IPS DF 4.7 (cell line): ENCODE data around the gene SLC7A11.

ENCODE experiments used
- DNase-seq: peaks from one replicate; pipeline ENCODE4 v3.0.0-alpha.2; 2013; ENCODE audit warnings: low spot score; ENCODE audit errors: extremely low read depth

The SLC7A11 gene

DNA sequence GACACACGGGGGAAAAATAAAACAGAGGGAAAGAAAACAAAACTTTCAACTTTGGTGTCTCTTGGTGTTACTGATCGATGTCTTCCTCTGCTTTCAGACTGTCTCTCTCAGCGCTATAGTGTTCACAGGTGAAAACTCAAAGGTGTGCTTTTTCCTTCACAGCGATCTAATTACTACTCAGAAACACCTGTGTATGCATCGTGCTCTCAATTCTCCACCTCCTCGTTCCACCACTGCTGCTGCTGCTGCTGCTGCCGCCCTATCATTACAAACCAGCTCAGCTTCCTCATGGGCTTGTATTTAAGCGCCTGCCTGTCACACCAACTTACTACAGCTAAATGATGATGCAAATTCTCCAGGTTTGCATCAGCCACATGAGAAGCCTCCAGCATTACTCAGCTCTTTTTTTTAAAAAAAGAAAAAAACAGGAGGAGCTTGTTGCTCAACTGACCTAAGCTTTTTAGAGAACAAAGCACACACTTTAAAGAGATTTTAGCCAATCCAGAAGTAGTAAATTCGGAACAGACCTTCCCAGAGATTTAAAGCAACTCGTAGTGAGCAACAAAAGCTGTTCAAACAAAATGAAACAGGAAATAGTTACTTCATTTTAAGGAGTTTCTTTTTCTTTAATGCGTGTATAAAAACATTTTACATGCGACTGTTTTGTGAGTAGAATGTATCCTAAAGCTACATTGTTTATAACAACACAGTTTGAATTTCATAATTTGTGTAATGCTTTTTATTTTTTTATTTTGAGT lies at the start of gene SLC7A11:
Gene SLC7A11, minus strand, starts transcription at position 274 of the 758 bp plus-strand sequence. CDS start 280 bp downstream, outside the sequence.
- DNase-seq, result peak; percentile 83

DNA sequence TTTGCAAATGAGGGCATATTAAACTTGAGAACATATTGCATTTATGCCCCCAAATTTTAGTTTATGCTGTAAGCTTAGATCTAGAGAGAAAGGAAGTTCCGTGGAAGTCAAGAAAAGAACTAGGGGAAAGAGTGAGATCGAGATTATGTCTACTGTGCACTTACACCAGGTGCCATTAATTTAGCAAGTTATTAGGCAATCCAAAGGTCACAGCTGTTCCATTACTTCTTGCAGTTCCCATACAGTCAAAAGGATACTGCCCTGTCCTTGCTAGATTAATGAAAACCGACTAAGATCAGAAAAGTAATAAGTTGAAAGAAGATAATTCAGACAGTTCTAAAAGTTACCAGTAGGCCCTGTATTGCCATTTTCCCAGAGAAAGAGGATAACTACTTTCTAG lies 49.3 kb upstream of the SLC7A11 start:
- no peak for DNase-seq

DNA sequence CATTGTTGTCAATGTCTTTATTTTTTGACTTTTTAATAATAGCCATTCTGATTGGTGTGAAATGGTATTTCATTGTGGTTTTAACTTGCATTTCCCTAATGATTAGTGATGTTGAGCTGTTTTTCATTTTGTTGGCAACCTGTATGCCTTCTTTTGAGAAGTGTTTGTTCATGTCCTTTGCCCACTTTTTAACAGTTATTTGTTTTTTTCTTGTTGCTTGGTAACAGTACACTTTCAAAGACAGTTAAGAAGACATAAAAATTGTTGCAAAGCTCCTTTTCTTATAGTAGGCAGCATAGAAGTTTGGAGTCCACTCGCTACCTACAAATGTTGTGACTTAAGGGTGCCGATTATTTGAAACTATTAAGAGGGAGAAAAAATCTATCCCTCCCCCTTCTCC lies 48.7 kb upstream of the SLC7A11 start:
- DNase-seq, result no peak

DNA sequence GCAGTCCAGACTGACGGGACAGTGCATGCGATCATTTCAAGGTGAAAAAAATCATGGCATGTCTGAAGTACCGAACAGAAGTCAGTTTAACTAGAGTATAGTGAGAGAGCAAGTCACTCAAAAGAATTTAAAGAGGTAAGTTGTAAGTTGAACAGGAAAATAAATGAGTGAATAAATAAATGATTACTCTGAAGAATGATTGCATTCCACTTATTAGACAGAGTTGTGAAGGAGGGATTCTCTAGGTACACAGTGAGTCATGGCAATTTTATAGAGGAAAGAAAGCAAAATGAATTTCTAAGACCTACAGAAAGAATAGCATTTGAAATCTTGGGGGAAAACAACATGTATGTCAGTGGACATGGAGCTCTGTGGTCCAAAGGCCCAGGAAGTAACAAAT lies 37.1 kb upstream of the SLC7A11 start:
- DNase-seq, result no peak

DNA sequence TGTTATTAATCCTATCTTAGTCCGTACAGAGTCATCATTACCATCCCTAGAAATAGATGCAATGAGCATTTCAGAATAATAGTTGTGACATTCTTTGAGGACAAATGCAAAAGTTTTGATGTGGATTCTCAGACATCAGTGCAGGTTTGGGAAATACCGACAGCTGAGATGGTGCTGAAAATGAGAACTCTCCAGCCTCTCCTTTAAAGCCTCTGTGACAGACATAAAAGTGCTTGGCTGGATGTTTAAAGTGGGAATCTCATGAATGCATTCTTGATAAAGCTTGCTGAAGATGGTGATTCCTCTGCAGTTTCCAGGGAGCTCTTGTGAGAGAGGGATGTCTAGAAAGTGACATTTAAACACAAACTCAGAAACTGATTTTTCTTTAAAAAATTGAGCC lies 35.0 kb upstream of the SLC7A11 start:
- DNase-seq, result no peak

DNA sequence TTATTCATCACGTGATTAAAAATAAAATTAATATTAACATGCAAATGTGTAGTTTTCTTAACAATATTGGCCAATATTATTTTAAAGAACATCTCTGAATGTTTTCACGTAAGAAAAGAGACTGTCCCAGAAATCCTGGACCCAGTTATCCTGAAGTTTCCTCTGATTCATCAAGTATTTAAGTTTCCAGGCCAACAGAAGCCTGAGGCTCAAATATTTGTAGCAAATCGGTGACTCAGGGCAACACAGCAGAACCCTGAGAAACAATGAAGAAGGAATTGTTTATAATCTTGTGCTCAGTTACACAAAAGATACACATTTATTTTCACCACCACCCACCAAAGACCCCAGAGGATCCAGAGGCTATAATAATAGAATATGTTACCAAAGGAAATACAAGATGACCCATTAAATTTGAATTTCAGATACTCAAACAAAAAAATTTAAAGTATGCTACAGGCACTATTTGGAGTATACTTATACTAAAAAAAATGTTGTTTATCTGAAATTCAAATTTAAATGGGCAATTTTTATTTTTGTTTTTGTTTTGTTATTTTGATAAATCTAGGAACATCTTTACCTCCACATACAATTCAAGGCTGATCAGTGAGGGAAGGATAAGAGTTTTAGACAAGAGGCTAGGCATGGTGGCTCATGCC lies 33.9 kb upstream of the SLC7A11 start:
- no peak for DNase-seq

DNA sequence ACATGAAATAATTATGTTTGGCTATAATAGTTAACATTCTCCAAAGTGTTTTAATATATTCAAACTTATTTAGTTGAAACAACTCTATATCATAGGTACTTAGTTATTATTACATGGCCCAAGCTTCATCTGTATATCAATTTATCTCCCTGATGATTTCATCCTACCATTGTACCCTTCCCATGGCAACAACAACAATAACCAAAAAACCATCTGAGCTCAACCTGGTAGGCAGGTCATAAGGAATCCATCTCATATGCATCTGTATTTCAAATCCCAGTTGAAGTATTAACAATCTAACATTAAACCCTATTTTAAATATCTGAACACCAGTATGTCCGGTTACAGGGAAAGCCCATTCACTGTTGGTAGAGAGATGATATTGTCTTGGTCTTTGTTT lies 33.1 kb upstream of the SLC7A11 start:
- no peak for DNase-seq

DNA sequence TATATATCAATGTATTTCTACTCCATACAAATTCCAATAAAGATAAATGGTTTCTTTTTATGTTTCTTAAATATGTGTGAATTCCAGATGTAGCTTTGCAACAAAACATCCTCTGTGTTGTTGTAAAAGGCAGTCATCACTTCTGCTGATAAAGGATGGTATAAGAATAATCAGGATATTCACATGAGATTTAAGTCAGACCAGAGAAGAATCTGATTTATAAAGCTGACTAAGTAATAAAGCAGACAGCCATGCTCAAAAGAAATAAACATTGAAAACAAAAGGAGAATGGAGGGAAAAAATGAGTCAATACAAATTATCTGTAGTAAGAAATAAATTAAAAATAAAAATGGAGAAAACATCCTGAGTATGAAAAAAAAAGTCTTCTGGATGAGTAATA lies 27.0 kb upstream of the SLC7A11 start:
- DNase-seq, result no peak

DNA sequence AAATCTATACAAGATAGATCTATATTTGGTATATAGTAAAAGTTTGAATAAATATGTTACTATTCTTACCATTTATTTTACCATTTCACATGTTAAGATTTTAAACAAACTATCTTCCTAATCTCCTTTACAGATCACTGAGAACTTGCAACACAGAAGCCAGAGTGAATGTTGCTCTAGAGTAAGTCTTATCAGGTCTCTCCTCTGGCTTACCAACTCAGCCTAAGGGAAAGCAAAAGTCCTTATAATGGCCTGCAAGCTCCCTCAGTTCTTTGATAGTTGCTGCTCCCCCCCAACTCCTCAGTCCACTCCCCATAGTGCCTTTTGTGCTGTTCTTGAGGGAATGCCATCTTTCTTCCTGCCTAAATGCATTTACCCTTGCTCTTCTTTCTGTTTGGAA lies 25.7 kb upstream of the SLC7A11 start:
- DNase-seq, result no peak

DNA sequence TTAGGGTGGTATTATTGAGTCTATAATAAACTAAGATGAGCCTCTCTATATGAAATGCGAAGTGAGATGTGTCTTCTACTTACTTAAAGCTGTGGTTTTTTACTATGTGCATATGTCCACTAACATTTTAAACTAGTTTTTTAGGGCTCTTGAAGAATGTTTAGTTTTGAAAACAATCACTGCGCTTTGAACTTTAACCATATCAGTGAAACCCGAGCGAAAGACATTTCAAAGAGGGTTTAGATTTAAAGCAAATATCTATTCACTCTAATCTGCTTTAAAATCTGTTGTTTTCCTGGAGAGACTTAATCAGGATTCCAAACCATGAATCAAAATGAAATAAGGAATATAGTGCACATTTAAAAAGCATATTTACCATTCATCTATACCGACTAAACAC lies 24.8 kb upstream of the SLC7A11 start:
- no peak for DNase-seq

DNA sequence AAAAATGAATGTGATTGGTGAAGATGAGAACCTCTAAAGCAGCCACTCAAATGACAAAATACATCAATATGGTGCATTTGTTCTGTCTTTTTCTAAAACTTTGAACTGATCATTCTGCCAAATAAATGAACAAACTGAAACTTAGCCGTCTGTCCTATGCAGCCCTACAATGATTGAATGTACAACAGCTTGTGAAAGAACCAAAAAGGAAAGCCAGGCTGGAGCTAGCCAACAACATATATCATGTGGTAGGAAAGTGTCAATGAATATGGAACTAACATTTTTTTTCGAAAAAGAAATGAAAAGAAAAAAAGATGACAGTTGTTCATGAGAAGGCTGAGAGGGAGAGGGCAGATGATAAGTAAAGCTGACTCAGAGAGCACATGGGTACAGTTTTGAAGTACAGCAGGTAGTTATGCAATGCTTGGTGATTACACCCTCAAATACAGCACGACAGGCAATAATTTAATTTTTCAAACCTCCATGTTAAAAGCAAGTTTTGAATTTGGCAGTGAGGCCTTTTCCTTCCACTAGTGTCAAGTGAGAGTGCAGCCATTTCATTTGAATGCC lies 21.2 kb upstream of the SLC7A11 start:
- no peak for DNase-seq

DNA sequence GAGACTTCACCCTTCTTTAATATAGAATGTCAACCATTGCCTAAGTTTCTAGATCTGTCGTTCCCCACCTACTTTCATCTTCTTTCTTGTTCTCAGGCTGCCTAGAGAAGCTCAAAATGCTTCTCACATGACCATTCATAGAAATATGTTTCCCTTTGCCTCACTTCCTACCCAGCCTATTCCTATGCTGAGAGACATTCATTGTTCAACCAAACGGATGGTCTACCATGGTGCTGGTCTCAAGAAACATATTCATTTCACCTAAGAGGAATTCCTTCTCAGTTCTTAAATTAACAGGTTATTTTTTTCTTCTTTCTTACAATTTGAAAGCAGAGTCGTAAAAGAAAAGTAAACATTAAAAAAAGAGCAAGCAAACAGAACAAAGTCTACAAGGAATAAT lies 20.3 kb upstream of the SLC7A11 start:
- no peak for DNase-seq

DNA sequence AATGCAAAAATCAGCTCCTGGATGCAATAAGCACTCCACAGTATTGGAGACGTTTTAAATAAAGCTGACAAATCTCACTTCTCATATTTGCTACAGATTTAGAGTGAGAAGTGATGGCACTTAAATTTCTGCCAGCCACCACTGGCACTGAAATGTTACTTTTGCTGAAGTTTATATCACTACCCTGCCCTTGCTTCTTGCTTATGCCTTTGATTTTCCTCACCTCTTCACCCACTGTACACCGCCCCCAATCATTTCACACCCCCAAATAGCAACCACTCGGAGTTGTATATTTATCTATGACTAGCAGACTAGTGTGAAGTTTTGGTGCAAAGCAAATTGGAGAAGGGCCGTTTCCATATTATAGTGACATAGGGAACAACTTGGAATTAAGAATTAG lies 19.9 kb upstream of the SLC7A11 start:
- no peak for DNase-seq

DNA sequence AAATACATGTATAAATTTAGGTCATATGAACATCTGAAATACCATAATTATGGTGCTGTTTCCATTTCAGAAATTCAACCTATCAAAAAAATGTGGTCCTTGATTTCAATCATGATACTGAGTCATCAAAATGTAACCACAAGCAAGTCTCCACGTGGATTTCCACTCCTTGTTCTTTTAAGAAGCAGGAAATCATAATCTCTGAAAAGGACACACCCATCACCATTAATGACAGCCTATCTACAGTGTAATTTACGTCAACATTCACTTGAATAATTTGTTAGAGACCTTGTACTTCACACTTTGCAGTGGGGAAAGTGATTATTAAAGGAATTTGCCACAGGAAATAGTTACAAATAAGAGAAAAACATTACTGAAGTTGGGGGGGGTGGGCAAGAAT lies 17.7 kb upstream of the SLC7A11 start:
- no peak for DNase-seq

DNA sequence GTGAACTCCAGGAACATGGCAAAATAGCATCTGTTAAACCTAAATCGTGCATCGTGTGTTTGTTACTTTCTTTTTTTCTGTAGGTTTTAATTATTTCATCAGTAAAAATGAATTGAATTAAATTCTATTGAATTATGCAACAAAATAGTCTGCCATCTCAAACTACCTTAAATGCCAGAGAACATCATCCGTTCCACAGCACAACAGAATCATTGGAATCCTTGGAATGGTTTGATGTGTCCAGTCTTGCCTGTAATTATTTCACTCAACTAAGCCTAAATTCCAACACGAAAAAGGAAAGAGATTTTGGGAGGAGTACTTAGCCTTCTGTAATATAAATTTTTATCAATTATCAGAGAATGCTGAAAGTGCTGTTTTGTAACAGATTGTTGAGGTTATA lies 17.1 kb upstream of the SLC7A11 start:
- DNase-seq, result no peak

DNA sequence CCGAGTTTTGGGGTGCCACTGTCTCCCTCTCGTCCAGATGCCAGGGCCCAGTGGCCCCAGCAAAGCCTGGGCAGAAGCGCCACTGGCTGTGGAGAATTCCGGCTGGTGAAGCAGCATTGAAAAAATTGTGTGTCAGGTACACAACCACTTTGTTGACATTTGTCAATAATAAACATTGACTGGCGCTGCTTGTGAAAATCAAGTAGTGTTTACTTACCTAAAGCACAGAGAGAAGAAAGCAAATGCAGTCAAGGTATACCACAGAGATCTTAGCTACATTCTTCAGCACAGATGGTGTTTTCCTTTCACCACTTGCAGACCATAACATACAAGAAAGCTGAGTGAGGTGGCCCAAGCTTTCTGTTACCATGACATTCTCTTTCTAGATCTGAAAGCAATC lies 14.5 kb upstream of the SLC7A11 start:
- DNase-seq, result no peak

DNA sequence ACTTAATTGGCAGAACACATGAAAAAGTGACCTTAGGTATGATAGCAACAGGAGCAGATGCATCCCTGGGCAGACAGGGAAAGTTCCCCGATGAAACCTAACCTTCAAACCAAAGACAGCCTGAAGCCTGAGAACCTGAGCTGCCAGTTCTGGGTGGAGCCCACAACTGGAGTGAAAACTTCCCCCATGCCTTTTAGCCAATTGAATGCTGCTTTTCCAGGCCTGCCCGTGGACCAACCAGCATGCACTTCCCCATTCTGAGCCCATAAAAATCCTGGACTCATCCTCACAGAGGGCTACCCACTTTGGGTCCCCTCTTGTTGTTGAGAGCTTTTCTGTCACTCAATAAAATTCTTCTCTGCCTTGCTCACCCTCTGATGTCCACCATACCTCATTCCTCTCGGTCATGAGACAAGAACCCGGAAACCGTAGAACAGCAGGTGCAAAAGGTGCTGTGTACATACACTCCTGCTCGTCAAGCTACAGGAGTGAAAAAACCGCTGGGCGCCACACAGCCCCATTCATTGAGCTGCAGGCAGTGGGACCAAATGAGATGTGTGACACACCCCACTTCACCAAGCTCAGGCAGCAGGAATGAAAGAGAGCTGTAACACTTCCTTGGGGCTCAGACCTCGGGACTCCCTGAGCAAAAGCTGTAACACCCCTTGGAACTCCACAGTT lies 13.9 kb upstream of the SLC7A11 start:
- DNase-seq, result no peak

DNA sequence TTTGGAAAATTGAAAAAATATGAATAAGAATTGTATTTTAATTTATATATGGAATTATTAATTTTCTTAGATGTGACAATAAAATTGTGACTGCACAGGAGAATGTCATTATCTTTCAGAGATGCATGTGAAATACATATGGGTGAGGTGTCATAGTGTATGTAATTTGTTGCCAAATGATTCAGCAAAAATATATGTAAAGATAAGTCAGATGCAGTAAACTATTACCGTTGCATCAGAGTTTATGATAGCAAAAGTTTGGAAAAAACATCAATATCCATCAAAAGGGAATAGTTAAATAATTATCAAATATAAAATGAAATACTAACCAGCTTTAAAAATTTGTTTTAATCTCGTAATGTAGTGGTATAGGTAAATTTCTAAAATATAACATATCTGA lies 10.4 kb upstream of the SLC7A11 start:
- DNase-seq, result no peak

DNA sequence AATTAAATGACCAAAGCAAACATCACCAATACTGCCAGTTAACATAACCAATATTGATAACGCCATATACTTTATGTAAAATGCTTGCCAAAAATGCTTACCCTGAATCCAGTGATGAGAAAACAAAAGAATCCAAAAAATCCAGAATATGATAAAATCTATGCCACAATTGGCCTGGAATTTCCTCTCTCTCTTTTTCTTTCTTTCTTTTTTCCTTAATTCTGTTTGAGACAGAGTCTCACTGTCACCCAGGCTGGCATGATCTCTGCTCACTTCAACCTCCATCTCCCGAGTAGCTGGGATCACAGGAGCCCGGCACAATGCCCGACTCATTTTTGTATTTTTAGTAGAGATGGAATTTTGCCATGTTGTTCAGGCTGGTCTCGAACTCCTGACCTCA lies 9.8 kb upstream of the SLC7A11 start:
- DNase-seq, result no peak

DNA sequence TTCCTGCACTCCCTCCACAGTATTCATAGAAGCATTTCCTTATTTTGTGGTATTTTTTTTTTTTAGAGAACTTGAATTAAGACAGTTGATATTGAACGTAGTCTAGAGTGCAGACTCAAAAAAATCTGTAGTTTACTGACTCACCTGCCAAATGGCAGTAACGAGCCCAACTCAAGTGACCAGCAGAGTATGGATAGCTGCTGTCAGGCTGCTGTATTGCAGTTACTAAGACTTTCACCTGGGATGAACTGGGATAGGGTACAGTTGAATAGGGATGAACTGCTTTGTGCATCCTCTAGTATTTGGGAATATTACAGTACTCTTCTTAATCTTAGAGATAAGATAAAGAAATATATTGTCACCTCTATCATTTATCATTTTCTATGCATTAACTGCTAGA lies 7.0 kb upstream of the SLC7A11 start:
- DNase-seq, result no peak

DNA sequence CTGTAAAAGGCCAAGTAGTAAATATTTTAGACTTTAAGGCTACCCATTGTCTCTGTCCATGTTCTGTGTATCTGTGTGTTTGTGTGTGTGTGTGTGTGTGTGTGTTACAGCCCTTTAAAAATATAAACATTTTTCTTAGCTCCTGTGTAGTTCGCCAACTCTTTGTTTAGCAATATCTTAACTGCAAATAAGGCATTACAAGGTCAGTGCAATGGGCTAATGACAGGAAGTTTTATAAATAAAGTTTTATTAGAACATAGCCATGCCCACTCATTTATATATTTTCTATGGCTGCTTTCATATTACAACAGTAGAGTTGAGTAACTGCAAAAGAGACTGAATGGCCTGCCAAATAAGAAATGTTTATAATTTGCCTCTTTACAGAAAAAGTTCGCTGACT lies 5.9 kb upstream of the SLC7A11 start:
- no peak for DNase-seq

DNA sequence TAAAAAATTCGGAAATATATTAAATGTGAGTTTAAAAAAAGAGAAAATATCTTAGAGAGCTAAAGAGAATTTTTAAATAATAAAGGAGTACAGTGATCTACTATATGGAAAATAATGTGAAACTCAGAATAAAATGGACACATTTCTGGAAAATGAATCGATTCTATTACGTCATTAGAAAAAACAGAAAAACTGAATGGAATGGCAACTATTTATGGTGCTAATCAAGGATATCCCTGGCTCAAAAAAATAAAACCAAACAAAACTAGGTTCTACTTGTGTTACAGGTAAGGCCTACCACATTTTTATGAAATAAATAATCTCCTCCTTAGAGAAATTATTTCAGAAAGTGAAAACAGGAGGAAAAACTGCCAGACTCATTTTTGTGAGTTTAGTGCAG lies 5.5 kb upstream of the SLC7A11 start:
- no peak for DNase-seq
